ACC112 (cell line): ENCODE results near the gene YJEFN3.

Experiments
- H2AFZ ChIP-seq: fragments of 200-600 bp; sonication (generic); one replicate; pipeline ENCODE4 v1.6.0; 2017; ENCODE audit warnings: antibody characterized with exemption, low read length; ENCODE audit not compliant: unreplicated experiment
- H3K27ac ChIP-seq: fragments of 200-600 bp; sonication (generic); 2 replicates; pipeline ENCODE4 v1.5.1; 2014; ENCODE audit warnings: low read depth, mild to moderate bottlenecking, antibody characterized with exemption, low read length, moderate library complexity
- H3K27me3 ChIP-seq: fragments of 200-600 bp; sonication (generic); 2 replicates; pipeline ENCODE4 v1.6.1; 2014; ENCODE audit warnings: mild to moderate bottlenecking, antibody characterized with exemption, low read length, moderate library complexity, mixed read lengths; ENCODE audit not compliant: insufficient read depth
- H3K36me3 ChIP-seq: fragments of 200-600 bp; sonication (generic); 2 replicates; pipeline ENCODE4 v1.6.1; 2016; ENCODE audit warnings: mild to moderate bottlenecking, antibody characterized with exemption, low read length, moderate library complexity, mixed read lengths; ENCODE audit not compliant: insufficient read depth
- H3K4me1 ChIP-seq: fragments of 200-600 bp; sonication (generic); one replicate; pipeline ENCODE4 v1.6.1; 2016; ENCODE audit warnings: low read length, mixed read lengths; ENCODE audit not compliant: insufficient read depth, unreplicated experiment, control insufficient read depth
- H3K4me3 ChIP-seq: fragments of 200-600 bp; sonication (generic); 2 replicates; pipeline ENCODE4 v1.5.1; 2014; ENCODE audit warnings: mild to moderate bottlenecking, low read depth, low read length
- H3K79me2 ChIP-seq: fragments of 200-600 bp; sonication (generic); one replicate; pipeline ENCODE4 v1.6.0; 2016; ENCODE audit warnings: low read length; ENCODE audit not compliant: control insufficient read depth, unreplicated experiment, insufficient read depth

YJEFN3 gene

DNA sequence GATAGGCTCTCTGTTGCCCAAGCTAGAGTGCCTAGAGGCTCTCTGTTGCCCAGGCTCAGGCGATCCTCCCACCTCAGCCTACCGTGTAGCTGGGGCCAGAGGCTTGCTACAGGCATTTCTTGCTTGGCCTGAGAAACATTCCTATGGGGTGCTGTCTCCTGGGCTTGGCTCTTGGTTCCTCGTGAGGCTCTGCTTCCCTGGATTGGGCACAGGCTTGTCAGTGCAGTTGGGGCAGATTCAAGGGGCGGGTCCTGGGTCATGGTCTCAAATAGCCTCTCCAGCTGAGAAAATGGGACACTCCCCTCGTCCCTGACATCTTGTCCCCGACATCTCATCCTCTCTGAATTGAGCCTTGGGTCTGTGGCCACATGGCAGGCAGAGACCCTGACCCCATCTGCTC lies 18.3 kb upstream of the YJEFN3 start:
- Histone ChIP-seq H3K36me3 (no peaks in the 10 kb centered on the region), H3K79me2 (no peaks in the 10 kb centered on the region), H3K4me1 (no peaks in the 10 kb centered on the region), H2AFZ (no peak overlapping the region), H3K4me3 (no peak overlapping the region), H3K27me3 (no peaks in the 10 kb centered on the region), H3K27ac (no peak overlapping the region)

- Histone ChIP-seq H2AFZ (no peak overlapping the region), H3K36me3 (no peaks in the 10 kb centered on the region), H3K79me2 (peaks cover 19% of the 10 kb centered on the region), H3K4me3 (no peak overlapping the region), H3K27ac (no peak overlapping the region), H3K4me1 (peaks cover 5% of the 10 kb centered on the region), H3K27me3 (no peaks in the 10 kb centered on the region)
Observed at GRCh38 chr19:19513682-19514081, 15.0 kb upstream of the YJEFN3 start.

GRCh38 chr19:19514215-19514657 lies 14.5 kb upstream of the YJEFN3 start:
- H3K27ac ChIP-seq = no peak overlapping the region
- H3K4me1 ChIP-seq = peaks cover 5% of the 10 kb centered on the region
- H3K36me3 ChIP-seq = no peaks in the 10 kb centered on the region
- H3K79me2 ChIP-seq = peaks cover 20% of the 10 kb centered on the region
- no peaks in the 10 kb centered on the region for H3K27me3 ChIP-seq
- H3K4me3 ChIP-seq = no peak overlapping the region
- H2AFZ ChIP-seq = no peak overlapping the region

- no peaks in the 10 kb centered on the region for H3K36me3 ChIP-seq
- H3K27ac ChIP-seq = peak within 1 kb of the TSS; percentile 47
- peak within 1 kb of the TSS; percentile 85 for H2AFZ ChIP-seq
- peaks cover 5% of the 10 kb centered on the region for H3K4me1 ChIP-seq
- peak within 1 kb of the TSS; percentile 97 for H3K4me3 ChIP-seq
- H3K27me3 ChIP-seq = no peaks in the 10 kb centered on the region
- H3K79me2 ChIP-seq = peaks cover 25% of the 10 kb centered on the region
Observed at GRCh38 chr19:19514881-19515641, 13.7 kb upstream of the YJEFN3 start, which contains the start of gene TSSK6. Gene TSSK6 (minus strand): TSS chr19:19515548. CDS start chr19:19515427, 121 bp downstream.

- Histone ChIP-seq H3K27me3 (no peaks in the 10 kb centered on the region), H2AFZ (peak within 1 kb of the TSS; percentile 85), H3K79me2 (peaks cover 31% of the 10 kb centered on the region), H3K27ac (peak within 1 kb of the TSS; percentile 47), H3K4me1 (peaks cover 5% of the 10 kb centered on the region), H3K36me3 (no peaks in the 10 kb centered on the region), H3K4me3 (peak within 1 kb of the TSS; percentile 97)
Observed at GRCh38 chr19:19515642-19516519, 12.8 kb upstream of the YJEFN3 start, which contains the start of gene NDUFA13. Gene NDUFA13 (plus strand): TSS chr19:19516225. CDS start chr19:19516239, 14 bp downstream.

DNA sequence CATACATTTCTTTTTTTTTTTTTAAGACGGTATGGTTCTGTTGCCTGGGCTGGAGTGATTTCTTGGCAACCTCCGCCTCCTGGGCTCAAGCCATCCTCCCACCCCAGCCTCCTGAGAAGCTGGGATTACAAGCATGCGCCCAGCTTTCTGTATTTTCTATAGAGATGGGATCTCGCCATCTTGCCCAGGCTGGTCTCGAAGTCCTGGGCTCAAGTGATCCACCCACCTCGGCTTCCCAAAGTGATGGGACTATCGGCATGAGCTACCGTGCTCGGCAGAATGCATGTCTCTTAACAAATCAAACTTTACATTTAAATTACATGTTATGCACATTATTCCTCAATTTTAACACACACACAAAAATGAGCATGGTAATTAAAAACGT lies 11.5 kb upstream of the YJEFN3 start:
- H3K79me2 ChIP-seq = peaks cover 38% of the 10 kb centered on the region
- H3K4me1 ChIP-seq = peaks cover 5% of the 10 kb centered on the region
- H3K4me3 ChIP-seq = peak overlapping the region; percentile 97
- H3K36me3 ChIP-seq = no peaks in the 10 kb centered on the region
- H3K27ac ChIP-seq = no peak overlapping the region
- no peak overlapping the region for H2AFZ ChIP-seq
- H3K27me3 ChIP-seq = no peaks in the 10 kb centered on the region

- Histone ChIP-seq H3K4me1 (peaks cover 5% of the 10 kb centered on the region), H2AFZ (no peak overlapping the region), H3K27me3 (no peaks in the 10 kb centered on the region), H3K27ac (no peak overlapping the region), H3K36me3 (no peaks in the 10 kb centered on the region), H3K79me2 (peaks cover 50% of the 10 kb centered on the region), H3K4me3 (no peak overlapping the region)
Observed at GRCh38 chr19:19520989-19521388, 7.7 kb upstream of the YJEFN3 start.

DNA sequence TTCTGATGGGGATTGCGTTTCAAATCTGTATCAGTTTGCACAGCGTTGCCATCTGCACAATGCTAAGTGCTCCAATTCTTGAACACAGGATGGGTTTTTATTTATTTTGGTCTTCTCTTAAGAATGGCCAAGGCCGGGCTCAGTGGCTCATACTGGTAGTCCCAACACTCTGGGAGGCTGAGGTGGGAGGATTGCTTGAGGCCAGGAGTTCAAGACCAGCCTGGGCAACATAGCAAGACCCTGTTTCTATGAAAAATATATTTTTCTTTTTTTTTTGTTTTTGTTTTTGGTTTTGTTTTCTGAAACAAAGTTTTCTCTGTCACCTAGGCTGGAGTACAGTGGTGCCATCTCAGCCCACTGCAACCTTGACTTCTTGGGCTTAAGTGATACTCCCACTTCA lies 5.5 kb upstream of the YJEFN3 start:
- Histone ChIP-seq H3K4me3 (no peak overlapping the region), H3K27me3 (no peaks in the 10 kb centered on the region), H3K27ac (no peak overlapping the region), H3K4me1 (no peaks in the 10 kb centered on the region), H2AFZ (no peak overlapping the region), H3K79me2 (peaks cover 32% of the 10 kb centered on the region), H3K36me3 (no peaks in the 10 kb centered on the region)

DNA sequence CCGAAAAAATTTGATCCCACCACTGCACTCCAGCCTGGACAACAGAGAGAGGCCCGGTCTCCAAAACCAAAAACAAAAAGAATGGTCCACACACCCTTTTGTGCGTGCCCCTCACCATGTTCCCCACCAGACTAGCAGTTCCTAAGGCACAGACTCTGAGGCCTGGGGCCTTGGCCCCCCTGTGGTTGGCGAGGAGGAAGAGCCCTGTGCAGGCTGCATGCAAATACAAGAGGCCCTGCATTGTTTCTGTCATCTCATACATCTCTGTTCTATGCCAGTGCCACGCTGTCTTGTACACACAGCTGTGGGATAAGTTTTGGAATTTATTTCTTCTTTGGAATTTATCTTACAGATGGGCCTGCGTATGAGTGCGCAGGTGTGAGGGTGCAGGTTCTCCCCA lies 4.7 kb upstream of the YJEFN3 start:
- H3K27ac ChIP-seq = no peak overlapping the region
- no peaks in the 10 kb centered on the region for H3K36me3 ChIP-seq
- H3K79me2 ChIP-seq = peaks cover 32% of the 10 kb centered on the region
- no peak overlapping the region for H2AFZ ChIP-seq
- no peaks in the 10 kb centered on the region for H3K4me1 ChIP-seq
- no peaks in the 10 kb centered on the region for H3K27me3 ChIP-seq
- no peak overlapping the region for H3K4me3 ChIP-seq

DNA sequence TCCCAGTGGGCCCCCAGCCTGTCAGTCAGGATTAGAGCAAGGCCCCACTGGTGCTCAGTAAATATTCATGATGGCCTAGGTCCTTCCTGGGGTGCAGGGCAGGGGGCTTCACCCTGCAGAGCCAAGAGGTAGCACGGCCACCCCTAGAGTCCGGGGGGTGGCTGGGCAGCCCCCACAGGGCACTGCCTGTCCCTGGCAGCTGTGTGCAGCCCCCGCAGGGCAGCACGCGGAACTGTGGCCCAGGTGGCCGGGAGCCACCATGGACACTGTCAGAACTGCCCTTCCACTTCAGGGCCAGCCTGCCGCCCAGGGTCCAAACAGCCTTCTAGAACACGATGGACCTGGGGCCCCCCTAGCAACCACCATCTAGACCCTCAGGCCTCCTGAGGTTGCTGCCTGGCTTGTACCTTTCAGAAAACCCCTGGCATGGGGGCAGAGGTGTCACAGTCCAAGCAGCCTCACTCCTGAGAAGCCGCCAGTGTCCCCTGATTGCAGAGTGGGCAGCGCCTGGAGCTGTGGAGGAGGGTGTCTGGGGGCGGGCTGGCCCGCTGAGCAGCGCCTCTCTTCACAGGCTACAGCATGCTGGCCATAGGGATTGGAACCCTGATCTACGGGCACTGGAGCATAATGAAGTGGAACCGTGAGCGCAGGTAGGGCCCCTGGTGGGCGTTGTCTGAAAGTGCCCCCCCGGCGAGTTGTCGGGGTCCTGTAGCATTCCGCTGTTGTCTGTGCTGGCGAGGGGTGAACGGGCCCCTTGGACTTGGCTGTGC lies 2.9 kb upstream of the YJEFN3 start:
- peaks cover 20% of the 10 kb centered on the region for H3K79me2 ChIP-seq
- no peak overlapping the region for H3K27ac ChIP-seq
- H3K4me1 ChIP-seq = peaks cover 7% of the 10 kb centered on the region
- H2AFZ ChIP-seq = no peak overlapping the region
- no peaks in the 10 kb centered on the region for H3K27me3 ChIP-seq
- H3K4me3 ChIP-seq = no peak overlapping the region
- H3K36me3 ChIP-seq = no peaks in the 10 kb centered on the region
